GM12801 (cell line): Measurements from ENCODE around the gene MTERF4.

Source experiments
- TF ChIP-seq, protein P1 (sequence below): IDR thresholded peaks from one replicate; pipeline ENCODE4 v1.5.1; 2011; ENCODE audit warnings: control low read depth; ENCODE audit not compliant: insufficient read length; ENCODE audit errors: extremely low read depth

MTERF4 gene

DNA sequence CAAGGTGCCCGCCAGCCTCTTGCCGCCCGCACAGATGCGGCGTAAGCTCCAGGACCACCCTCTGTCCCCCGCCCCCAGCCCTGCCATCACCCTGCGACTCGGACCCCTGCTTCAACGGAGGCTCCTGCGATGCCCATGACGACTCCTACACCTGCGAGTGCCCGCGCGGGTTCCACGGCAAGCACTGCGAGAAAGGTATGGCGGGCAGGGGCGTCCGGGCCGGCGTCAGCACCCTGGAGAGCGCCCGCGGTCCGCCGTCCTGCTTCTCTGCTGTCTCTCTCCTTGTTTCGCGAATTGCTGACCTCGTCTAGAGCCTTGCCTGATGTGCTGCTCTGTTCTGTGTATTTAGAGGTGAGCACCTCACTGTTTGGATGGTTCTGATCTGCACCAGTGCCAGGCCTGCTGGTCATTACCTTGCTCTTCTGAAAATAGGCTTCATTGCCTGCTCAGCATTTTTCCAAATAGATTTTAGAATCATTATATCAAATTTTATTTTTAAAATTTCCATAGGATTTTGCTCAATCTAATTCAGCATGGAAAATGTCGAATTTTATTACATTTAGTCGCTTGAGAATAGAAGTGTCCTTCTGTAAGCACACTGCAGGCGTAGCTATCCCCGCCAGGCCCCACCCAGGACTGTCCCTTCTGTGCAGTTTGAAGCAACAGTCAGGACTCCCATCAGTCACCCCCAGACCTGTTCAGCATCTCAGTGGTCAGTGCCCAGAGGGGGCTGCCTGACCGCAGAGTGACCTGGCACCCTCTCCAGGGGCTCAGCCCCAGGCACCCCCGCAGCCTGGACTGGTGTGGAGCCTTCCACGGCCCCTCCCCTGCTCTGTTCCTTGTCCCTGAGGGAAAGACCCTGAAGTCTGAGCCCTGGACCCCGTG is 52.1 kb downstream of the MTERF4 start:
- TF ChIP-seq, protein P1, sequence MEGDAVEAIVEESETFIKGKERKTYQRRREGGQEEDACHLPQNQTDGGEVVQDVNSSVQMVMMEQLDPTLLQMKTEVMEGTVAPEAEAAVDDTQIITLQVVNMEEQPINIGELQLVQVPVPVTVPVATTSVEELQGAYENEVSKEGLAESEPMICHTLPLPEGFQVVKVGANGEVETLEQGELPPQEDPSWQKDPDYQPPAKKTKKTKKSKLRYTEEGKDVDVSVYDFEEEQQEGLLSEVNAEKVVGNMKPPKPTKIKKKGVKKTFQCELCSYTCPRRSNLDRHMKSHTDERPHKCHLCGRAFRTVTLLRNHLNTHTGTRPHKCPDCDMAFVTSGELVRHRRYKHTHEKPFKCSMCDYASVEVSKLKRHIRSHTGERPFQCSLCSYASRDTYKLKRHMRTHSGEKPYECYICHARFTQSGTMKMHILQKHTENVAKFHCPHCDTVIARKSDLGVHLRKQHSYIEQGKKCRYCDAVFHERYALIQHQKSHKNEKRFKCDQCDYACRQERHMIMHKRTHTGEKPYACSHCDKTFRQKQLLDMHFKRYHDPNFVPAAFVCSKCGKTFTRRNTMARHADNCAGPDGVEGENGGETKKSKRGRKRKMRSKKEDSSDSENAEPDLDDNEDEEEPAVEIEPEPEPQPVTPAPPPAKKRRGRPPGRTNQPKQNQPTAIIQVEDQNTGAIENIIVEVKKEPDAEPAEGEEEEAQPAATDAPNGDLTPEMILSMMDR: no peak

DNA sequence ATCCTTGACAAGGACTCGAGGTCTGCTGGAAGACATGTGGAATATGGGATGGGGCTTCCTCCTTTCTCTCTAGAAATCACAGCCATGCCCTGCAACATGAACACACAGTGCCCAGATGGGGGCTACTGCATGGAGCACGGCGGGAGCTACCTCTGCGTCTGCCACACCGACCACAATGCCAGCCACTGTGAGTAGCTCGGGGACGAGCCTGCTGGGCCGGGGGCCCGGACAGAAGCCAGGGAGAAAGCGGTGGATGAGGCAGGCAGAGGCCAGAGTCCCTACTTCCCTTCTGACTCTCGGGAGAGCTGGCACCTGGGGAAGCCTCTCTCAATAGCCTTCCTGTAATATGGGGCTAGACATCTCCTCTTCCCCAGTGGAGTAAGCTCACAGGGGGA is 53.1 kb downstream of the MTERF4 start:
- TF ChIP-seq, protein P1: no peak

DNA sequence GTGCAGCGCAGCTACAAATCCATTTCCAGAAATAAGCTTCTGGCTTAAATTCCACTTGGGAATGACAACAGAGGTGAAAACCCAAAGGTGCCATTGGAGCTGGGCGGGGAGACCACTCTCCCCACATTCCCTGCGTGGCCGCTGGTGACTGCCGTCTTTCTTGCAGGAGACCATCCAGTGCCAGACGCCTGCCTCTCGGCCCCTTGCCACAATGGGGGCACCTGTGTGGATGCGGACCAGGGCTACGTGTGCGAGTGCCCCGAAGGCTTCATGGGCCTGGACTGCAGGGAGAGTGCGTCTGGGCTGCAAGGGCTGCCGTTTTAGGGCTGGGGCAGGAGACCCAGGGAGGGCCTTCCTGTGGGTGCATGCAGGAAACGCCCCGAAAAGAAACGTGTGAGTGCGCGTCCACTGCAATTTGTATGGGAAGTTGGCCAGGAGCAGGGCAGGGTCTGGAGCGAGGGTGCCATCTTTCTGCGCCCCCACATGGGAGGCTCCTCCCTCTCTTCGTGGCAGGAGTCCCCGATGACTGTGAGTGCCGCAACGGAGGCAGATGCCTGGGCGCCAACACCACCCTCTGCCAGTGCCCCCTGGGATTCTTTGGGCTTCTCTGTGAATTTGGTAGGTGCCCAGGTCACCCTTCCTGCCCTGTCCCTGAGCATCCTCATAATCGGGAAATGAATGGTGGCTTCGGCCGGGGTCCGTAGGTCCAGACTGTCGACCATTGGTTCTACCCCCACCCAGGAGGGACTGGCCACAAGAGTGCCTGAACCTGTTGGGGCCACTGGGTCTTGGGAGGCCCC is 53.7 kb downstream of the MTERF4 start:
- TF ChIP-seq, protein P1: no peak

DNA sequence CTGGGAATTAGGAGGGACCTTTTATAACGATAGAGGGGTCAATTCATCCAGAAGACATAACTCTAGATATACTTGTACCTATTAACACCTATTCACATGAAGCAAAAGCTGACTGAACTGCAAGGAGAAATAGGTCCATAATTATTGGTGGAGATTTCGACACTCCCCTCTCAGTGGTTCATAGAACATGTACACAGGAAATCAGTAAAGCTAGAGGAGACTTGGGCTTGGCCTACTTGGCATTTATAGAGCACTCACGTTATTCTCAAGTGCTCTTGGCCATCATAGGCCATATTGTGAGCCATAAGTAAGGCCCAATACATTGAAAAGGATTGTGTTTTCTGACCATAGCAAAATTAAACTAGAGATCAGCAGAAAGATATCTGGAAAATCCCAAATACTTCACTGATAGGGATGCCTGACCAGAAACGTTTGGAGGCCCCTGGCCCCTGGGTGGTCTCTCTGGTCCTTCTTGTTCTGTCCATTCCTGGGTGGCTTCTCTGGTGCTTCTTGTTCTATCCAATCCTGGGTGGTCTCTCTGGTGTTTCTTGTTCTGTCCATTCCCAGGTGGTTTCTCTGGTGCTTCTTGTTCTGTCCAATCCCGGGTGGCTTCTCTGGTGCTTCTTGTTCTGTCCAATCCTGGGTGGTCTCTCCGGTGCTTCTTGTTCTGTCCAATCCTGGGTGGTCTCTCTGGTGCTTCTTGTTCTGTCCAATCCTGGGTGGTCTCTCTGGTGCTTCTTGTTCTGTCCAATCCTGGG is 54.7 kb downstream of the MTERF4 start:
- TF ChIP-seq, protein P1: no peak
